Measurements from ENCODE around the gene S100A7.
A peak's percentile ranks its signal among the peaks of the same experiment; 100 is the strongest.
"Not testable (repeated sequence)": the region's sequence is repeated elsewhere in the genome, so short reads cannot be mapped to it uniquely, and the experiment has no call there.

The S100A7 gene

GRCh38 chr1:153475282-153475681 lies 14.8 kb upstream of the S100A7 start:
- no peak for DNase-seq

GRCh38 chr1:153474347-153474746 lies 13.9 kb upstream of the S100A7 start:
- no peak for DNase-seq

- no peak for DNase-seq
Measured at GRCh38 chr1:153470707-153471106, 10.3 kb upstream of the S100A7 start.

- no peak for DNase-seq
Measured at GRCh38 chr1:153466908-153467307, 6.5 kb upstream of the S100A7 start.

GRCh38 chr1:153465811-153466636 lies 5.6 kb upstream of the S100A7 start:
- DNase-seq: peak; percentile 44 to 58

- DNase-seq: not testable (repeated sequence)
Measured at GRCh38 chr1:153462741-153463140, 2.3 kb upstream of the S100A7 start.

GRCh38 chr1:153459655-153460054 lies 796 bp downstream of the S100A7 start:
- no peak for DNase-seq

- DNase-seq: no peak
Measured at GRCh38 chr1:153456396-153456795, 4.1 kb downstream of the S100A7 start.

- DNase-seq: not testable (repeated sequence)
Measured at GRCh38 chr1:153448851-153449250, 11.6 kb downstream of the S100A7 start.

- no peak for DNase-seq
Measured at GRCh38 chr1:153447498-153448170, 12.8 kb downstream of the S100A7 start.

GRCh38 chr1:153444078-153444477 lies 16.4 kb downstream of the S100A7 start:
- no peak for DNase-seq

- DNase-seq: no peak
Measured at GRCh38 chr1:153443486-153443885, 17.0 kb downstream of the S100A7 start.

- DNase-seq: no peak
Measured at GRCh38 chr1:153441238-153441755, 19.2 kb downstream of the S100A7 start.

- DNase-seq: no peak
Measured at GRCh38 chr1:153439273-153439672, 21.2 kb downstream of the S100A7 start.

- DNase-seq: no peak
Measured at GRCh38 chr1:153438599-153438998, 21.9 kb downstream of the S100A7 start.

GRCh38 chr1:153437236-153437635 lies 23.2 kb downstream of the S100A7 start:
- DNase-seq: no peak

- no peak for DNase-seq
Measured at GRCh38 chr1:153434746-153435455, 25.6 kb downstream of the S100A7 start.

- DNase-seq: no peak
Measured at GRCh38 chr1:153432874-153433681, 27.4 kb downstream of the S100A7 start.

GRCh38 chr1:153431928-153432327 lies 28.5 kb downstream of the S100A7 start:
- no peak for DNase-seq

- DNase-seq: no peak
Measured at GRCh38 chr1:153431427-153431826, 29.0 kb downstream of the S100A7 start.

GRCh38 chr1:153431002-153431401 lies 29.4 kb downstream of the S100A7 start:
- DNase-seq: no peak

GRCh38 chr1:153430561-153430960 lies 29.9 kb downstream of the S100A7 start:
- no peak for DNase-seq

GRCh38 chr1:153430166-153430553 lies 30.3 kb downstream of the S100A7 start:
- DNase-seq: no peak
